ENCODE results near the gene FAM83E. TPM values are rescaled to one million over a fixed set of nuclear protein-coding genes. Genes with fewer than 3 reads are reported as not detected.

FAM83E gene
- polyA plus RNA-seq, 1 experiment = 0.16 TPM

GRCh38 chr19:48617146-48617937 lies 2.5 kb upstream of the FAM83E start:
- Histone ChIP-seq H3K36me3 (ENCODE audit: control insufficient read depth, insufficient read depth, low read length) (peaks cover 26% of the 10 kb centered on the region), H3K4me3 (ENCODE audit: low read depth, low read length) (peak overlapping the region; percentile 94), H3K27me3 (ENCODE audit: control insufficient read depth, insufficient read depth, low read length) (no peaks in the 10 kb centered on the region)
- no peak for DNase-seq (ENCODE audit: low read depth)
- ChIA-PET POLR2A (no interaction called here), CTCF (interaction anchor here (0.6 to 2.1 kb wide), 5 partner anchors 9 to 548 kb away, joined by 3 to 8 read pairs (median 4); no protein-coding TSS in a partner anchor)
- no peak for TF ChIP-seq CTCF (IDR thresholded peaks at IDR 0.05; ENCODE audit: insufficient read depth, low read depth, low read length)

- Histone ChIP-seq H3K36me3 (ENCODE audit: control insufficient read depth, insufficient read depth, low read length) (peaks cover 26% of the 10 kb centered on the region), H3K4me3 (ENCODE audit: low read depth, low read length) (peak overlapping the region; percentile 14; the same call in 1 of the 2 replicates), H3K27me3 (ENCODE audit: control insufficient read depth, insufficient read depth, low read length) (no peaks in the 10 kb centered on the region)
- ChIA-PET CTCF (interaction anchor here (0.6 to 2.1 kb wide), 5 partner anchors 8 to 548 kb away, joined by 3 to 8 read pairs (median 4); no protein-coding TSS in a partner anchor), POLR2A (no interaction called here)
- no peak for TF ChIP-seq CTCF (IDR thresholded peaks at IDR 0.05; ENCODE audit: insufficient read depth, low read depth, low read length)
- no peak for DNase-seq (ENCODE audit: low read depth)
These were observed 1.7 kb upstream of the FAM83E start for GRCh38 chr19:48616491-48617056.

- ChIA-PET CTCF (interaction anchor here (2.1 kb wide), 1 partner anchor 27 kb away, joined by 8 read pairs; no protein-coding TSS in a partner anchor), POLR2A (no interaction called here)
- H3K4me3 ChIP-seq (ENCODE audit: low read depth, low read length) = no peak overlapping the region
These were observed 1.2 kb upstream of the FAM83E start for GRCh38 chr19:48616041-48616436.

GRCh38 chr19:48615231-48616040 lies 560 bp upstream of the FAM83E start:
- ChIA-PET CTCF (interaction anchor here (2.1 kb wide), 1 partner anchor 26 kb away, joined by 8 read pairs; no protein-coding TSS in a partner anchor), POLR2A (no interaction called here)
- DNase-seq (ENCODE audit: low read depth) = no peak
- Histone ChIP-seq H3K4me3 (ENCODE audit: low read depth, low read length) (no peak overlapping the region), H3K36me3 (ENCODE audit: control insufficient read depth, insufficient read depth, low read length) (peaks cover 26% of the 10 kb centered on the region), H3K27me3 (ENCODE audit: control insufficient read depth, insufficient read depth, low read length) (no peaks in the 10 kb centered on the region)
- TF ChIP-seq CTCF (IDR thresholded peaks at IDR 0.05; ENCODE audit: insufficient read depth, low read depth, low read length) = no peak

More at GRCh38 chr19:48616041-48616436, 1.2 kb upstream of the FAM83E start:
- DNase-seq (ENCODE audit: low read depth) = no peak
- TF ChIP-seq CTCF (IDR thresholded peaks at IDR 0.05; ENCODE audit: insufficient read depth, low read depth, low read length) = no peak
- Histone ChIP-seq H3K36me3 (ENCODE audit: control insufficient read depth, insufficient read depth, low read length) (peaks cover 26% of the 10 kb centered on the region), H3K27me3 (ENCODE audit: control insufficient read depth, insufficient read depth, low read length) (no peaks in the 10 kb centered on the region)

Measured in BJ (cell line).